ENCODE results near the gene RBFOX2. TPM values are rescaled to one million over a fixed set of nuclear protein-coding genes. Genes with fewer than 3 reads are reported as not detected.

RBFOX2 gene
- total and polyA plus RNA-seq, 10 of the 15 experiments (the other 5 are each of a cell fraction or from before 2014, with no cell fraction given), result 0.01 to 2.7 (median 0.17) TPM; not detected in 4

- in situ Hi-C loops (cut with MboI), result no loop called here
- SMC1A ChIA-PET (ENCODE audit: uncharacterized antibody, unreplicated experiment), result interaction anchor here (0.5 to 0.9 kb wide), 2 partner anchors 100 to 141 kb away, joined by 3 read pairs; no protein-coding TSS in a partner anchor
- peaks cover 2% of the 10 kb centered on the region in 2 experiments; a peak in 2 of 4 replicates for H3K27me3 ChIP-seq (replicated peaks in 1 of 2; ENCODE audit: control insufficient read depth in 2 of 2, insufficient read depth in 2 of 2, low read length in 1 of 2)
- FAIRE-seq (no peak), DNase-seq (ENCODE audit: low read depth, low spot score) (no peak), ATAC-seq (no peak)
- POLR2A ChIA-PET, result no interaction called here
- CTCF ChIA-PET, result no interaction called here
- H3K4me2 ChIP-seq (ENCODE audit: control insufficient read depth, insufficient read depth), result no peak overlapping the region
- no peak overlapping the region for H3K4me3 ChIP-seq
- no peak overlapping the region for H3K27ac ChIP-seq (ENCODE audit: control insufficient read depth, insufficient read depth)
- no peak overlapping the region for H3K9ac ChIP-seq (ENCODE audit: control insufficient read depth, insufficient read depth, low read length)
- intact Hi-C loops (cut with micrococcal nuclease; ENCODE audit: unreplicated experiment), result no loop called here
- no peaks in the 10 kb centered on the region for H4K20me1 ChIP-seq (ENCODE audit: control insufficient read depth, insufficient read depth)
- H3K79me2 ChIP-seq (ENCODE audit: control insufficient read depth, insufficient read depth, low read length), result no peaks in the 10 kb centered on the region
- no peaks in the 10 kb centered on the region for H3K4me1 ChIP-seq (ENCODE audit: control insufficient read depth, insufficient read depth, low read length)
- H3K36me3 ChIP-seq (ENCODE audit: control insufficient read depth in 2 of 2, insufficient read depth in 2 of 2, low read length in 1 of 2), result no peaks in the 10 kb centered on the region
- TF ChIP-seq MYB (IDR thresholded peaks at IDR 0.05; ENCODE audit: borderline replicate concordance, low read depth, low read length) (no peak), PAX8 (IDR thresholded peaks at IDR 0.05) (no peak), MEF2A (IDR thresholded peaks at IDR 0.05; ENCODE audit: insufficient read depth, low read depth, low read length) (no peak), MXI1 (IDR thresholded peaks at IDR 0.05; ENCODE audit: low read depth, low read length) (no peak), MYC (IDR thresholded peaks at IDR 0.05; ENCODE audit: insufficient read depth, insufficient read length, insufficient replicate concordance, low read length, severe bottlenecking) (no peak), IRF4 (IDR thresholded peaks at IDR 0.05; ENCODE audit: low read depth, low read length) (no peak), PBX3 (IDR thresholded peaks at IDR 0.05; ENCODE audit: insufficient replicate concordance, low read depth, low read length) (no peak), ZNF384 (IDR thresholded peaks at IDR 0.05; ENCODE audit: borderline replicate concordance, low read depth, low read length) (no peak), RUNX3 (IDR thresholded peaks at IDR 0.05; ENCODE audit: low read length) (no peak), EGR1 (IDR thresholded peaks at IDR 0.05; ENCODE audit: borderline replicate concordance in 1 of 2, low read depth in 2 of 2, low read length in 2 of 2) (no peak), PML (IDR thresholded peaks at IDR 0.05; ENCODE audit: low read length) (no peak), E2F4 (IDR thresholded peaks at IDR 0.05; ENCODE audit: low read depth, low read length) (no peak), CBX5 (IDR thresholded peaks at IDR 0.05; ENCODE audit: low read depth) (no peak), ZBED1 (IDR thresholded peaks at IDR 0.05; ENCODE audit: borderline replicate concordance) (no peak), IKZF1 (conservative IDR thresholded peaks at IDR 0.05) (no peak), NFYB (IDR thresholded peaks at IDR 0.05; ENCODE audit: insufficient read depth, low read depth, low read length) (no peak), NBN (IDR thresholded peaks at IDR 0.05) (no peak), RCOR1 (conservative IDR thresholded peaks at IDR 0.05; ENCODE audit: low read depth, low read length) (no peak), HDAC6 (IDR thresholded peaks at IDR 0.05; ENCODE audit: unreplicated experiment) (no peak)
- BruUV-seq (replicated peaks), result no TSS peak
- no peaks in the 10 kb centered on the region for H3K9me3 ChIP-seq (replicated peaks; ENCODE audit: control insufficient read depth, insufficient read depth, low read length)
- 58% methylated on average over 11 of the region's 11 CpGs for WGBS (ENCODE audit: insufficient coverage, insufficient replicate concordance, low lambda C conversion rate, missing lambda C conversion rate)
- RAD21 ChIA-PET (ENCODE audit: unreplicated experiment), result interaction anchor here (1.6 kb wide), 1 partner anchor 97 kb away, joined by 3 read pairs; no protein-coding TSS in a partner anchor
- no peak overlapping the region for H2AFZ ChIP-seq (ENCODE audit: control insufficient read depth, low read depth, low read length)
Measured at GRCh38 chr22:35727436-35727835, 301.2 kb downstream of the RBFOX2 start.

Data from GM12878 (cell line).